Thyroid gland (tissue), 4 donors: ENCODE data around the gene NCK1. TPM values are rescaled to one million over a fixed set of nuclear protein-coding genes. Genes with fewer than 3 reads are reported as not detected.
A peak's percentile ranks its signal among the peaks of the same experiment; 100 is the strongest.

Experiments
- DNase-seq, 2 donors: peaks; one replicate each; pipeline ENCODE4 v3.0.0-alpha.2; 2019
- H3K27ac ChIP-seq, 3 donors: fragments of 200-600 bp; sonication (generic); 1 replicate in 2 of 3; 2 replicates in 1 of 3; pipeline ENCODE4 v1.5.1; 2016 to 2019; ENCODE audit warnings: mild to moderate bottlenecking in 1 of 3, moderate library complexity in 1 of 3
- H3K27me3 ChIP-seq: fragments of 200-600 bp; sonication (generic); one replicate; pipeline ENCODE4 v1.5.1; 2019
- H3K36me3 ChIP-seq, 2 donors: fragments of 200-600 bp; sonication (generic); one replicate each; pipeline ENCODE4 v1.5.1; 2016 to 2019
- H3K4me1 ChIP-seq, 2 donors: fragments of 200-600 bp; sonication (generic); one replicate each; pipeline ENCODE4 v1.5.1; 2017 to 2019
- H3K4me3 ChIP-seq, 3 donors: fragments of 200-600 bp; sonication (generic); replicated peaks in 1 of 3; 1 replicate in 2 of 3; 2 replicates in 1 of 3; pipeline ENCODE4 v1.5.1; 2016; ENCODE audit warnings: mild to moderate bottlenecking in 1 of 3
- H3K9me3 ChIP-seq: fragments of 200-600 bp; sonication (generic); one replicate; pipeline ENCODE4 v1.5.1; 2017
- CTCF ChIP-seq, 6 experiments: fragments of 200-600 bp in 3 of 6; fragments of 450-650 bp in 3 of 6; sonication (generic) in 3 of 6; IDR thresholded peaks; one replicate each; pipeline ENCODE4 v1.5.1; 2016 to 2019; ENCODE audit warnings: antibody characterized with exemption in 6 of 6, mild to moderate bottlenecking in 2 of 6, inconsistent platforms in 1 of 6, moderate library complexity in 1 of 6
- POLR2A ChIP-seq, 2 donors: fragments of 450-650 bp; IDR thresholded peaks; one replicate each; pipeline ENCODE4 v1.6.1; 2017; ENCODE audit warnings: antibody characterized with exemption in 2 of 2, mild to moderate bottlenecking in 2 of 2, moderate library complexity in 1 of 2
- WGBS, 2 donors: methylation state at CpG; one replicate each; pipeline ENCODE4 v1.1.5; 2017; 5-methylcytosine and 5-hydroxymethylcytosine counted together
- intact Hi-C: fragments of 100-400 bp; cut with DNase I; formaldehyde crosslinking; loops from one replicate; pipeline ENCODE4 v1.15.1; 2023
- total RNA-seq, 4 donors: library from RNA; depleted of rRNA; stranded (reverse); fragments of >200 nt; gene quantifications; one replicate each; pipeline ENCODE4 v1.2.3, GENCODE V29; 2016

The NCK1 gene
- 10 to 100 TPM; 46.1 to 64.4 (median 47.0) TPM for total RNA-seq

DNA sequence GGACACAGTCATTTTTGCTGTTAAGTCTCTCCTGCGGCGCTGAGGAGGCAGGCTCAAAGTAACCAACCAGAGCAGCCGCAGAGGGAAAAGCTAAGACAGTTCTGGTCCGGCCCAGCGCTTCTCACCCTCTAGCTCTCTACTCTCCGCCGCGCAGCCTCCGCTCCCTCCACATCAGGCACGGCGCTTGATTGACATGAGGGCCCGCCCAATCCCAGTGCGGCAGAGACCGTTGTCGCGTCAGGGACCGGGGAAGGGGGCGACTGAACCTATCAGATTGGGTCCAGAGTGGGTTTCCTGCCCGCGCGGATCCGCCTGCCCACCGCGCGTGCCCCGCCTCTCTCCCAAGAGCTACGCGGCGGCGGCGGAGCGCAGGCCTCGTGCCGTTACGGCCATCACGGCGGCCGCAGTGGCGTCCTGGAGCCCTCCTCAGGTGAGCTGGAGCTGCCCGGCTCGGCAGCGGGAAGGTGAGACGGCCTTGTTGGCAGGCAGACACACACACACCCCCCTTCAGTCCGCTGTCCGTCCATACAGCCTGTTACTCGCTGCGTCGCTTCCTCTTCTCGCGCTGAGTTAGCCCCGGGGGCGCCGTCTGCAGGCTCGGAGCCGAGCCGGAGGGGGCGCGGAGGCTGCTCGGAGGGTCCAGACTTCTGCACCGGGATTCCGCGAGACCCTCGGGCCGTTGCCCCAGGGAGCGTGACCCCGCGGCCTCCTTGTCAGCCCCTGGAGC, at the start of gene NCK1:
NCK1 (plus strand) TSS at position 319 of the 727 bp plus-strand sequence. CDS start 65,794 bp downstream, outside the sequence.
- Histone ChIP-seq H3K27me3 (no peaks in the 10 kb centered on the region), H3K36me3 (no peaks in the 10 kb centered on the region), H3K9me3 (no peaks in the 10 kb centered on the region), H3K27ac (peak within 1 kb of the TSS; percentile 90 to 95 (median 94)), H3K4me3 (peak within 1 kb of the TSS; percentile 38 to 80 (median 68)), H3K4me1 (peaks cover 9 to 14% of the 10 kb centered on the region in 2 donors)
- DNase-seq = peak; percentile 99
- intact Hi-C loops = loop anchor here (5.0 kb wide), 1 partner anchor 105 kb away; no protein-coding TSS in a partner anchor
- 0 to 1% methylated on average over 9 to 11 of the region's 67 CpGs for WGBS, 2 donors
- peak; percentile 61 to 98 for TF ChIP-seq POLR2A (IDR thresholded peaks at IDR 0.05)
- peak in 3 of 6 experiments; percentile 7 to 18 (median 11) for TF ChIP-seq CTCF (IDR thresholded peaks at IDR 0.05)

DNA sequence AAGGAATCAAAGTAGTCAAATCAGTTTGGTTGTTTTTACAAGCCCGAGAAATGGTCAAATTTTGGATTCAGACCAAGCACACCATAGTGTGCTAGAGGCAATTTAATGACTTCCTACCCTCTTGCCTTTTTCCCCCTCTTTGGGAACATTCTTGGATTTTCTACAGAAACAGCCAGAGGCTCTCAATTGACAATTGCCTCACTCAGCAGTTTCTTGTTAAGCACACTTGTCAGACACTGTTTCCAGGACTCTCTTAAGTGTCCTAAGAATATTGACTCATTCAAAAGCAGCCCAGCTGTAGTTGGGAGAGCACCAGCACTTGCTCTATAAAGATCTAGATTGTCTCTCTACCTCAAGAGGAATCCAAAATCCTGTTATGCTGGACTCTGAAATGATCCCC, 44.6 kb upstream of the NCK1 start:
- TF ChIP-seq POLR2A (IDR thresholded peaks at IDR 0.05) = peak in 1 of 2 donors; percentile 47
- TF ChIP-seq CTCF (IDR thresholded peaks at IDR 0.05) = no peak

GRCh38 chr3:136818191-136818768, 43.7 kb upstream of the NCK1 start:
- WGBS, 2 donors = 19 to 30% methylated on average over 8 of the region's 8 CpGs
- no peaks in the 10 kb centered on the region for H3K27me3 ChIP-seq
- TF ChIP-seq POLR2A (IDR thresholded peaks at IDR 0.05) = no peak
- TF ChIP-seq CTCF (IDR thresholded peaks at IDR 0.05) = no peak
- no peaks in the 10 kb centered on the region for H3K36me3 ChIP-seq
- peak overlapping the region; percentile 57 to 88 (median 83) for H3K27ac ChIP-seq
- intact Hi-C loops = no loop called here
- H3K9me3 ChIP-seq = no peaks in the 10 kb centered on the region
- peak; percentile 25 to 29 for DNase-seq
- H3K4me1 ChIP-seq = peaks cover 22 to 34% of the 10 kb centered on the region in 2 donors
- H3K4me3 ChIP-seq = peak overlapping the region; percentile 23 to 51 (median 47)

More for the DNA sequence above, 44.6 kb upstream of the NCK1 start:
- Histone ChIP-seq H3K27ac (peak overlapping the region; percentile 18 to 88 (median 37)), H3K4me1 (peaks cover 22 to 34% of the 10 kb centered on the region in 2 donors), H3K4me3 (no peak overlapping the region), H3K9me3 (no peaks in the 10 kb centered on the region), H3K27me3 (no peaks in the 10 kb centered on the region), H3K36me3 (no peaks in the 10 kb centered on the region)
- intact Hi-C loops = no loop called here
- WGBS, 2 donors = 2 to 16% methylated on average over 1 of the region's 1 CpG
- DNase-seq = peak; percentile 46 to 55

- Histone ChIP-seq H3K36me3 (no peaks in the 10 kb centered on the region), H3K9me3 (no peaks in the 10 kb centered on the region), H3K4me1 (peaks cover 22 to 34% of the 10 kb centered on the region in 2 donors), H3K4me3 (peak within 1 kb of the TSS; percentile 23 to 51 (median 47)), H3K27me3 (no peaks in the 10 kb centered on the region), H3K27ac (peak within 1 kb of the TSS; percentile 57 to 88 (median 83))
- WGBS, 2 donors = 0 to 4% methylated on average over 6 to 18 of the region's 60 CpGs
- intact Hi-C loops = no loop called here
- peak; percentile 56 to 58 for DNase-seq
- peak in 1 of 2 donors; percentile 49 for TF ChIP-seq POLR2A (IDR thresholded peaks at IDR 0.05)
- TF ChIP-seq CTCF (IDR thresholded peaks at IDR 0.05) = peak in 1 of 6 experiments; percentile 7
Measured at GRCh38 chr3:136818769-136819391, 43.1 kb upstream of the NCK1 start, which contains the start of gene SLC35G2. TSS of gene SLC35G2 (plus strand) at chr3:136819126. CDS start at chr3:136854461, 35,335 bp downstream.
